GM10266 (cell line): ENCODE results near the gene NR2C2AP.

ENCODE experiments used
- DNase-seq: peaks from one replicate; pipeline ENCODE4 v3.0.0; 2012; ENCODE audit errors: extremely low spot score
- TF ChIP-seq, protein P1 (sequence below): IDR thresholded peaks from 2 replicates; pipeline ENCODE4 v1.5.1; 2012; ENCODE audit warnings: mild to moderate bottlenecking, low read depth; ENCODE audit not compliant: control insufficient read depth, insufficient read depth; ENCODE audit errors: missing control alignments

The NR2C2AP gene

DNA sequence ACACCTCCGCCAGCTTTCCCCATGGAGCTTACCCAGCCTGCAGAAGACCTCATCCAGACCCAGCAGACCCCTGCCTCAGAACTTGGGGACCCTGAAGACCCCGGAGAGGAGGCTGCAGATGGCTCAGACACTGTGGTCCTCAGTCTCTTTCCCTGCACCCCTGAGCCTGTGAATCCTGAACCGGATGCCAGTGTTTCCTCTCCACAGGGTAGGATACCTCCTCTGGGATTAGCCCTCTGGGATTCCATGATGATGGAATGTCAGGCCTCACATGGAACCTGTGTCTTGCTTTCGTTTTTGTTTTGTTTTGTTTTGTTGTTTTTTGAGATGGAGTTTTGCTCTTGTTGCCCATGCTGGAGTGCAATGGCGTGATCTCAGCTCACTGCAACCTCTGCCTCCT is 9.3 kb downstream of the NR2C2AP start:
- DNase-seq = no peak
- TF ChIP-seq, protein P1, sequence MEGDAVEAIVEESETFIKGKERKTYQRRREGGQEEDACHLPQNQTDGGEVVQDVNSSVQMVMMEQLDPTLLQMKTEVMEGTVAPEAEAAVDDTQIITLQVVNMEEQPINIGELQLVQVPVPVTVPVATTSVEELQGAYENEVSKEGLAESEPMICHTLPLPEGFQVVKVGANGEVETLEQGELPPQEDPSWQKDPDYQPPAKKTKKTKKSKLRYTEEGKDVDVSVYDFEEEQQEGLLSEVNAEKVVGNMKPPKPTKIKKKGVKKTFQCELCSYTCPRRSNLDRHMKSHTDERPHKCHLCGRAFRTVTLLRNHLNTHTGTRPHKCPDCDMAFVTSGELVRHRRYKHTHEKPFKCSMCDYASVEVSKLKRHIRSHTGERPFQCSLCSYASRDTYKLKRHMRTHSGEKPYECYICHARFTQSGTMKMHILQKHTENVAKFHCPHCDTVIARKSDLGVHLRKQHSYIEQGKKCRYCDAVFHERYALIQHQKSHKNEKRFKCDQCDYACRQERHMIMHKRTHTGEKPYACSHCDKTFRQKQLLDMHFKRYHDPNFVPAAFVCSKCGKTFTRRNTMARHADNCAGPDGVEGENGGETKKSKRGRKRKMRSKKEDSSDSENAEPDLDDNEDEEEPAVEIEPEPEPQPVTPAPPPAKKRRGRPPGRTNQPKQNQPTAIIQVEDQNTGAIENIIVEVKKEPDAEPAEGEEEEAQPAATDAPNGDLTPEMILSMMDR = no peak

GRCh38 chr19:19192910-19193423 is 10.2 kb downstream of the NR2C2AP start:
- TF ChIP-seq, protein P1 = no peak
- no peak for DNase-seq

DNA sequence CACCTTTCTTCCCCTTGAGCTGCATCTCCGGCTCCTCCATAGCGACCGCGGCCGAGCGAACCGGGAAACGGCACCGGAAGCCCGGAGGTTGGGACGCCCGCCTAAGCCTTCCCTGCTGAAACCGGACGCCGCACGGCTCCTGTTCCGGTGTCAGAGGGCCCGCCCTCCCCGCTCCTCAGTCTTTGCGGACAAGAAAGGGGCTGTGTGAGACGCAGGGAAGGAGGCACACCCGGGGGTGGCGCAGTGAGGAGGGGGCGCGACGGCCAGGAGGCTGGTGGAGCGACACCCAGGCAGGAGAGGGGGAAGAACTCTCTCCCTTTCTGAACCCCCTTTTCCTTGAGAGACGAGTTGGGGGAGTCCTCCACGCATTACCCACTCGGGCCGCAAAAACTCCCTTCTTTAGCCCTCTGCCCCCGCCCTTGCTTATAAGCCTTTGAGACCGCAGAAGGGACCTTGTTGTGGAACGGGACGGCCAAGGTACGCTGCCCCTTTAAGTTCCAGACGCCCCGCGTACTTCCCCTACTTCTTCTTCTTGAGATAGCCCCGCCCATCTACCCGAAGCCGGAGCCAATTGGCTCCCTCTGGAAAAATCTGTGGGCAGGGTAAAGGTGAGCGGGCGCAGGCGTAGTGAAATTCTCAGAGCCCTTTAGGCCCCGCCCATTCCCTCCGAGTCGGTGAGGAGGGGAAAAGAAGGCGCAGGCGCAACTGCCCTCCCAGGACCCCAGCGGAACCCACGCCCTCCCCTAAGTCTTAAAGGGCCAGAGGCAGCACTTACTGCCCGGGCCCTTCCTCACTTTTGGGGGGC is 10.9 kb downstream of the NR2C2AP start, which contains the start of the genes BORCS8 and RFXANK:
BORCS8 (minus strand) TSS at position 75 of the 805 bp plus-strand sequence; CDS start at position 40, 35 bp downstream.
RFXANK (plus strand) TSS at position 181 of the 805 bp plus-strand sequence. CDS start 1,689 bp downstream, outside the sequence.
- DNase-seq = peak; percentile 95
- TF ChIP-seq, protein P1 = no peak

- TF ChIP-seq, protein P1 = no peak
- DNase-seq = no peak
Measured at GRCh38 chr19:19191768-19192077, 11.5 kb downstream of the NR2C2AP start.

GRCh38 chr19:19186742-19187141 is 16.5 kb downstream of the NR2C2AP start:
- no peak for DNase-seq
- TF ChIP-seq, protein P1 = no peak

GRCh38 chr19:19185853-19186740 is 17.1 kb downstream of the NR2C2AP start:
- no peak for DNase-seq

More at GRCh38 chr19:19185853-19186740, 17.1 kb downstream of the NR2C2AP start:
- TF ChIP-seq, protein P1 = peak; percentile 35
